Measurements from ENCODE around the gene GALNS.

DNA sequence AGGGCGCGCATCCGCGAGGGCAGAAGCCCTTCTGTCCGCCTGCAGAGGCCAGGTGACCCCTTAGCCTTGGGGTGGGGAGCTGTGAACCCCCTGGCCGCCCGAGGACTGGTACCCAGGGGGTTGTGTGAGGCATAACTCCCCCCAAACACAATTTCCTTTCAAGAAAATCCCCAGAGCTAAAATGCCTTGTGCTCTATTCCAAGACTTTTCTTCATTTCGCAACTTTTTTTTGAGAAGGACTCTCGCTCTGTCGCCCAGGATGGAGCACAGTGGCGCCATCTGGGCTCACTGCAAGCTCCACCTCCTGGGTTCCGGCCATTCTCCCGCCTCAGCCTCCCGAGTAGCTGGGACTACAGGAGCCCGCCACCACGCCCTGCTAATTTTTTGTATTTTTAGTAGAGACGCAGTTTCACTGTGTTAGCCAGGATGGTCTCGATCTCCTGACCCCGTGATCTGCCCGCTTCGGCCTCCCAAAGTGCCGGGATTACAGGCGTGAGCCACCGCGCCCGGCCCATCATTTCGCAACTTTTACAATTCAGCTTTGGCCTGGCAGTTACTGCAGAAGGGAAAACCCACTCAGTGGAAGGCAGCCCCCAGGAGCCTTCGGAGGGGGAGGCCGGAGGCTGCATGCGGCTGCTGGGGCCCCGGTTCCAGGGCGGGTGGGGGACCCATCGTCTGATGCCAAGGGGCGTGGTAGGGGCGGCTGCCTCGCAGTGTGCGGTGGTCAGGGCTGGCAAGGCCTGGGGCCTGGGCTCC lies 44.1 kb downstream of the GALNS start:
- TF ChIP-seq ZNF565 (CRISPR knock-in tag; conservative IDR thresholded peaks at IDR 0.05; ENCODE audit: low read depth) (no peak), ZFP3 (CRISPR knock-in tag; IDR thresholded peaks at IDR 0.05) (no peak)

All from SK-N-SH treated with all-trans-retinoic acid at 6 μM for 48 hours (cell line).